ENCODE data around the gene CMTM3. TPM values are rescaled to one million over a fixed set of nuclear protein-coding genes. Genes with fewer than 3 reads are reported as not detected.

The CMTM3 gene, protein sequence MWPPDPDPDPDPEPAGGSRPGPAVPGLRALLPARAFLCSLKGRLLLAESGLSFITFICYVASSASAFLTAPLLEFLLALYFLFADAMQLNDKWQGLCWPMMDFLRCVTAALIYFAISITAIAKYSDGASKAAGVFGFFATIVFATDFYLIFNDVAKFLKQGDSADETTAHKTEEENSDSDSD
- 6.2 and 8.4 TPM in 2 replicates for total RNA-seq

DNA sequence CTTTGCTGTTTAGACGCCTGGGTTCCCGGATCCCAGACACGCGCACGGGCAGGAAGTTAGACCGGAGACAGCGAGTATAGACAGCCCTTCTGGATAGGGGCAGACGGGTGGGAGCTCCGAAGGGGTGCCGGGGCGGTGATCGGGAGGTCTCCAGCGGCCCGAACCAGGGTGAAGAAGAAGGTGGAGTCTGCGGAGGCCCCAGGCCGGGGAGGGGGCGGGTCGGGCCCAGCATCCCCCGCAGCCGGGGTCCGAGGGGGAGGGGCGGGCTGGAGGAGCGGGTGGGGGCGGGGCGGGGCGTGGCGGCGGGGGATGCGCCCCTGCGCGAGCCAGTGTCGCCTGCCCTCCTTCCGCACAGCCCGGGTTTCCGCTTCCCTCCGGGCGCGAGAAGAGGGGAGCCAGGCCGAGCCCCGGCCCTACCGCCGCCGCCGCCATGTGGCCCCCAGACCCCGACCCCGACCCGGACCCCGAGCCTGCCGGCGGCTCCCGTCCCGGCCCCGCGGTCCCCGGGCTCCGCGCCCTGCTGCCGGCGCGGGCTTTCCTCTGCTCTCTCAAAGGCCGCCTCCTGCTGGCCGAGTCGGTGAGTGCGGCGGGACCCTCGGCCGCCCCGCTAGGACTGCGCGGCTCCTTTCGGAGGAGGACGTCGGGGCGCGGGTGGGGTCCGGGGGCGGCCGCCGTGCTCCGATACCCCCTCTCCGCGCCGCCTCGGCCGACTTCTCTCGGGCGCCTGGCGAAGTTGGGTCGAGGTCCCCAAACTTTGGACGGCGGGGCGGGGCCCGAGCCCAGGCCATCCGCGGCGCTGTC is at the start of gene CMTM3:
CMTM3 (plus strand) TSS at position 329 of the 801 bp plus-strand sequence; CDS start at position 431, 102 bp downstream.

DNA sequence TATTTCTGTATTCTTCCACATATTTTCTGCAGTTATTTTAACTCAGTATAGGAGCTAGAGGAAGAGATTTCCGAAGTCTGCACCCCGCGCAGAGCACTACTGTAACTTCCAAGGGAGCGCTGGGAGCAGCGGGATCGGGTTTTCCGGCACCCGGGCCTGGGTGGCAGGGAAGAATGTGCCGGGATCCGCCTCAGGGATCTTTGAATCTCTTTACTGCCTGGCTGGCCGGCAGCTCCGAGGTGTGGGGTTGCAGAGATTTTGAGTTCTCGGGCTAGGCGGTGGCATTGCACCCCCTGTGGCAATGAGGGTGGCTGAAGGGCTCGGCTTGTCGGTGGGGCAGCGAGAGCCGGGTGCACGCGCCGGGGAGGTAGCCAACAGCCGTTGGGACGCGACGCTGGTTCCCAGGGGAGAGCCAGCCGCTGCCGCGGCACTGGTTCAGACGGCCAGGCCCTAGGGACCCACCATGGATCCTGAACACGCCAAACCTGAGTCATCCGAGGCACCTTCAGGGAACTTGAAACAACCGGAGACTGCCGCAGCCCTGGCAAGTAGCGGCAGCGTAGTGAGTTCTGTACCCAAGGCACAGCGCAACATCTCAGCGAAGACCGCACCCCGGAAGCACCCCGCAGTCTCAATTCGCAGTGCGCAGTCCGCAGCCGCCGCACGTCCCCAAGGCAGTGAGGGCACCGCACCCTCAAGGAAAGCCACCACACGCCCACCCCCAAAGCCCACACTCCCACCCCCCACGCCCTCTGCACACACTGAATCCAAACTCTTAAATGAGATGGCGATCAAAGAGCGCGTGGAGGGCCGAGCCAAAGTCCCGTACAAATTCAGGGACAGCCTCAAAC is 38.2 kb upstream of the CMTM3 start, which contains the start of gene CMTM1:
CMTM1 (plus strand) TSS at position 389 of the 851 bp plus-strand sequence; CDS start at position 464, 75 bp downstream.

DNA sequence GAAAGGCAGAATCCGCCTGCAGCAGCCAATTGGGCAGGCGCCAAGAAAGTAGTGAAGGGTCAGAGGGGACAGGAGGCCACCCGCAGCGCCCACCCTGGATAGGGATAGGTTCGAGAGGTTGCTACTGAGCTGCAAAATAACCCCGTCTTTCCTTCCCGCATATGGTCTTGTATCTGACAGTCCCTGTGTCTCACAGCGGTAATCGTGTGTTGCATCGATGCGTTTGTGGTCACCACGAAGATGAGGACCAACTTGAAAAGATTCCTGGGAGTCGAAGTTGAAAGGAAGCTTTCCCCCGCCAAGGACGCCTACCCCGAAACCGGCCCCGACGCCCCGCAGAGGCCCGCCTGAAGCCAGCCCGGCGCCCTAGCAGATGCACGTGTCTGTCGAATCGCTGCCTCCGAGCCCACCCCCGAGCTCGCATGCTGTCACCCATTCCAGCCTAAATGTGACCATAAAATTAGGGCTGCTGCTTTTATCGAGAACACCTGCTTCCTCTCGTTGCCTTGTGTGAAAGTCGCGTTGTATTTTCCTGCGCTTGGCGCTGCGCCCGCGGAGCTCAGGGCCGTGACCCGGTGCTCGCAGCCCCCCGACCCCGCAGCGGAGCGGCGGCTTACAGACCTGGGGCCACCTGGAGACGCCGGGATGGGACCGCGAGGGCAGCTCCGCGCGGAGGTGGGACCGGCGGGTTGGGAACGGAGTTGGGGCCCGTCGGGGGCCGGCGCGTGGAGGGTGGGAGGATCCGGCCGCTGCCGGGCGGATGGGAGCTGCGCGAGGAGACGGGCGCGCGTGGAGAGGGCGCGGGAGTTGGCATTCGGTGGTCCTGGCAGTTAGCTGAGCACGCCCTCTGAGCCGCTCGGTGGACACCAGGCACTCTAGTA is 25.6 kb upstream of the CMTM3 start, which contains the start of gene CMTM2:
CMTM2 (plus strand) TSS at position 813 of the 881 bp plus-strand sequence. CDS start 145 bp downstream, outside the sequence.

Other genes with a start within 250 kb of the CMTM3 start
- gene CDH5, start 238.0 kb upstream of the CMTM3 start, total RNA-seq = 9.6 and 16.1 TPM in 2 replicates
- gene BEAN1, start 177.4 kb upstream of the CMTM3 start, total RNA-seq = not detected in 2 replicates
- 75.9 and 82.3 TPM in 2 replicates for gene TK2, start 54.6 kb upstream of the CMTM3 start, total RNA-seq
- gene CKLF, start 52.1 kb upstream of the CMTM3 start, total RNA-seq = 32.6 and 49.4 TPM in 2 replicates
- 1.4 and 1.6 TPM in 2 replicates for gene CMTM1, start 38.3 kb upstream of the CMTM3 start, total RNA-seq
- not detected in 2 replicates for gene CMTM2, start 25.2 kb upstream of the CMTM3 start, total RNA-seq
- 9.1 and 10.4 TPM in 2 replicates for gene CMTM4, start 92.0 kb downstream of the CMTM3 start, total RNA-seq
- gene DYNC1LI2, start 146.9 kb downstream of the CMTM3 start, total RNA-seq = 146 and 174 TPM in 2 replicates
- gene TERB1, start 196.9 kb downstream of the CMTM3 start, total RNA-seq = 0.12 and 0.13 TPM in 2 replicates
- gene NAE1, start 226.3 kb downstream of the CMTM3 start, total RNA-seq = 58.0 and 60.4 TPM in 2 replicates
- gene CA7, start 239.7 kb downstream of the CMTM3 start, total RNA-seq = not detected in 2 replicates

Data from aortic smooth muscle cell (primary cell).